K562 (cell line): ENCODE results near the gene FSTL4. TPM values are rescaled to one million over a fixed set of nuclear protein-coding genes. Genes with fewer than 3 reads are reported as not detected.

ENCODE experiments used
- CTCF ChIP-seq, 3 experiments: IDR thresholded peaks in 2 of 3; conservative IDR thresholded peaks in 1 of 3; 2 replicates each; pipeline ENCODE4 v1.5.1; 2011 to 2012; ENCODE audit warnings: low read length in 3 of 3, mild to moderate bottlenecking in 3 of 3, control low read depth in 2 of 3, improper control_type of control experiment in 1 of 3, inconsistent platforms in 1 of 3, low read depth in 1 of 3, mixed read lengths in 1 of 3, moderate library complexity in 1 of 3; ENCODE audit not compliant: insufficient read depth in 2 of 3
- REST ChIP-seq, 2 experiments: fragments of 450-650 bp; formaldehyde crosslinking in 1 of 2; IDR thresholded peaks; 2 replicates each; pipeline versions ENCODE4 v1.4.0 to v1.6.1; 2014 to 2020; ENCODE audit warnings: mild to moderate bottlenecking in 2 of 2, borderline replicate concordance in 1 of 2, low read depth in 1 of 2
- XRCC3 ChIP-seq: fragments of 450-650 bp; IDR thresholded peaks from 2 replicates; pipeline ENCODE4 v1.6.1; 2017; ENCODE audit warnings: mild to moderate bottlenecking, moderate library complexity
- ZFP36 ChIP-seq: fragments of 150-350 bp; IDR thresholded peaks from 2 replicates; pipeline ENCODE4 v1.6.1; 2018; ENCODE audit warnings: low read length, low read depth; ENCODE audit not compliant: partially characterized antibody
- ZNF217 ChIP-seq: sonication (generic); formaldehyde crosslinking; IDR thresholded peaks from 2 replicates; pipeline ENCODE4 v1.8.0; 2022; ENCODE audit warnings: mild to moderate bottlenecking, missing genetic modification reagents
- polyA plus RNA-seq, 8 experiments: library from polyadenylated mRNA; depleted of rRNA in 4 of 8; stranded (reverse) in 5 of 8; unstranded in 3 of 8; fragments of >200 nt; fragmentation: Nextera tagmentation in 2 of 8; fragmentation: Illumina TruSeq in 1 of 8; extraction: Ambion mirVana in 2 of 8; extraction: Trizol in 1 of 8; gene quantifications; 2 replicates each; pipeline versions ENCODE4 v1.2.1 to v1.2.3, GENCODE V29; 2011 to 2014; ENCODE audit warnings: inconsistent platforms in 1 of 8, missing spikeins in 1 of 8
- total RNA-seq, 7 experiments: library from RNA; depleted of rRNA in 6 of 7; stranded (reverse); fragments of >200 nt in 6 of 7; fragmentation: Illumina TruSeq in 2 of 7; extraction: Trizol in 2 of 7; gene quantifications; 2 replicates each; pipeline versions ENCODE4 v1.2.1 to v1.2.3, GENCODE V29; 2011 to 2021; ENCODE audit warnings: low replicate concordance in 1 of 7
- TF ChIP-seq, protein P1 (sequence below): fragments of 250-450 bp; sonication (Bioruptor Pico); IDR thresholded peaks from 2 replicates; pipeline ENCODE4 v1.4.0; 2020; ENCODE audit warnings: mild to moderate bottlenecking
- TF ChIP-seq, protein P2 (sequence below): sonication (generic); formaldehyde crosslinking; IDR thresholded peaks from 2 replicates; pipeline ENCODE4 v1.8.0; 2022; ENCODE audit warnings: missing genetic modification reagents, mild to moderate bottlenecking, borderline replicate concordance

Gene FSTL4
- total and polyA plus RNA-seq, 9 of the 15 experiments (the other 6 are each of a cell fraction or from before 2014, with no cell fraction given), result 0.08 to 0.18 (median 0.10) TPM; not detected in 5

- peak; percentile 52 for TF ChIP-seq REST (IDR thresholded peaks at IDR 0.05; ENCODE audit: borderline replicate concordance)
- no peak for TF ChIP-seq REST (CRISPR knock-in tag; IDR thresholded peaks at IDR 0.05; ENCODE audit: low read depth)
- no peak for TF ChIP-seq XRCC3
- TF ChIP-seq, protein P1, sequence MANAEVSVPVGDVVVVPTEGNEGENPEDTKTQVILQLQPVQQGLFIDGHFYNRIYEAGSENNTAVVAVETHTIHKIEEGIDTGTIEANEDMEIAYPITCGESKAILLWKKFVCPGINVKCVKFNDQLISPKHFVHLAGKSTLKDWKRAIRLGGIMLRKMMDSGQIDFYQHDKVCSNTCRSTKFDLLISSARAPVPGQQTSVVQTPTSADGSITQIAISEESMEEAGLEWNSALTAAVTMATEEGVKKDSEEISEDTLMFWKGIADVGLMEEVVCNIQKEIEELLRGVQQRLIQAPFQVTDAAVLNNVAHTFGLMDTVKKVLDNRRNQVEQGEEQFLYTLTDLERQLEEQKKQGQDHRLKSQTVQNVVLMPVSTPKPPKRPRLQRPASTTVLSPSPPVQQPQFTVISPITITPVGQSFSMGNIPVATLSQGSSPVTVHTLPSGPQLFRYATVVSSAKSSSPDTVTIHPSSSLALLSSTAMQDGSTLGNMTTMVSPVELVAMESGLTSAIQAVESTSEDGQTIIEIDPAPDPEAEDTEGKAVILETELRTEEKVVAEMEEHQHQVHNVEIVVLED, result no peak
- TF ChIP-seq ZFP36, result peak; percentile 31
- peak; percentile 49 to 53 (median 51); a peak in 5 of 6 replicates for TF ChIP-seq CTCF (IDR thresholded peaks at IDR 0.05 in 2 of 3, conservative IDR thresholded peaks at IDR 0.05 in 1 of 3; ENCODE audit: insufficient read depth in 2 of 3, low read depth in 1 of 3, low read length in 3 of 3)
- TF ChIP-seq ZNF217, result no peak
- TF ChIP-seq, protein P2, sequence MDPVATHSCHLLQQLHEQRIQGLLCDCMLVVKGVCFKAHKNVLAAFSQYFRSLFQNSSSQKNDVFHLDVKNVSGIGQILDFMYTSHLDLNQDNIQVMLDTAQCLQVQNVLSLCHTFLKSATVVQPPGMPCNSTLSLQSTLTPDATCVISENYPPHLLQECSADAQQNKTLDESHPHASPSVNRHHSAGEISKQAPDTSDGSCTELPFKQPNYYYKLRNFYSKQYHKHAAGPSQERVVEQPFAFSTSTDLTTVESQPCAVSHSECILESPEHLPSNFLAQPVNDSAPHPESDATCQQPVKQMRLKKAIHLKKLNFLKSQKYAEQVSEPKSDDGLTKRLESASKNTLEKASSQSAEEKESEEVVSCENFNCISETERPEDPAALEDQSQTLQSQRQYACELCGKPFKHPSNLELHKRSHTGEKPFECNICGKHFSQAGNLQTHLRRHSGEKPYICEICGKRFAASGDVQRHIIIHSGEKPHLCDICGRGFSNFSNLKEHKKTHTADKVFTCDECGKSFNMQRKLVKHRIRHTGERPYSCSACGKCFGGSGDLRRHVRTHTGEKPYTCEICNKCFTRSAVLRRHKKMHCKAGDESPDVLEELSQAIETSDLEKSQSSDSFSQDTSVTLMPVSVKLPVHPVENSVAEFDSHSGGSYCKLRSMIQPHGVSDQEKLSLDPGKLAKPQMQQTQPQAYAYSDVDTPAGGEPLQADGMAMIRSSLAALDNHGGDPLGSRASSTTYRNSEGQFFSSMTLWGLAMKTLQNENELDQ (CRISPR knock-in tag), result no peak
These were observed 324.8 kb downstream of the FSTL4 start (continued) for GRCh38 chr5:133287500-133287899.
